NCI-H2171 treated with DMSO at 0.1 percent for 48 hours (cell line): ENCODE measurements around the gene KIF6.

Source experiments
- DNase-seq: peaks from one replicate; lab custom pipeline; 2025; lab: John Stamatoyannopoulos, UW

KIF6 gene

DNA sequence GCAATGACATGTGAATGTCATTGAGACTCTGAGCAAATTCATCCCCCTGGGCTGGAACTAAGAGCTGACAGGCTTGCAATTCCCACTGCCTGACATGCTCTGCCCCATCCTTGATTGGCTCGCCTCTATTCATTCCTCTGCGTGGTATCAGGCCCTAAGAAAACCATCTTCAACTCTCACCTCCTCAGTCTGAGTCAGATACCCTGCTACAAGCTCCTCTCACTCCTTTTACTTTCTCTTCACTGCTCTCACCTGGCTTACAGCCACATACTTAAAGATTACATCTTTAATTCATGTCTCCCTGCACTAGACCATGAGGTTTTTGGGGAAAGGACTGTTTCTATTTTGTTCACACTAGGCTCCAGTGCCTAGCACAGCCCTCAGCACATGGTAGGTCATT, 131.6 kb downstream of the KIF6 start:
- DNase-seq, result no peak

DNA sequence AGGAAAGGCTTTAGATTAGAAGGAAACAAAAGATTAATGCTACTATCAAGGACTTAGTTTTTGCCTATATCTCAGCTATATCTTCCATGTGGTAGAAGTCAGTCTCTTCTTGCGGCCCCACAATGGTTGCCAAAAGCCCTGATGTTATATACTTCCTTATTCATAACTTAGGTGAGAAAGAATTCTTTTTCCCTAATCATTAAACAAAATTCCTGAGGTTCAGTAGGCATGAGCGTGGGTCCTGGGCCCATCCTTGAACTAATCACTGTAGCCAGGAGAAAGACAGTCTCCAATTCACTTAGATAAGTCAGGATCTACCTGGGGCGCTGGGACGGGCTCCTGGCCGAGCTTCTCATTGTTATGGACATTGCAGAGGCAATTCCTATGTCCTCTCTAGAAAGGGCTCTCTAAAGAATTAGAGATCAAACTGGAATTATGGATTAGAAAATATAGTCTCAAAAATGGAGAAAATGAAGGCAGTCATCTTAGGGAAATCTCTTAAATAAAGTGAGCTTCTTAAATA, 134.3 kb downstream of the KIF6 start:
- DNase-seq, result no peak

DNA sequence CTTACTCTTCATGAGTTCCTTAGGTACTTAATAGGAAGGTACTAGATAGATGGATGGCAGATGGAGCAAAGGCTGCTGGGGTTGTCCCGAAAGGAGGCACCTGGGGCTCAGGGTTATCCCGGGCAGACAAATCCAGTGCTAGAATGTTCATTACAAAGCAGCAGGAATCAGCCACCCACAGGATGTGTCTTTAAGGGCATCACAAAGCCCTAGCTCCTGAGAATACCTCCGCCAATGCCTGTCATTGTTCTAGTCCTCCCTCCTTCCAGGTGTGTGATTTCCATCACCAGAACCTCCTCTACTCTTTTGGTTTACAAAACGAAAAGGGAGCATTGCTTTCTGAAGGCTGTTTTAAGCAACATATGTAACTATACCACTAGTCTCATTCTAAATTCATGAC, 138.1 kb downstream of the KIF6 start:
- DNase-seq, result no peak

DNA sequence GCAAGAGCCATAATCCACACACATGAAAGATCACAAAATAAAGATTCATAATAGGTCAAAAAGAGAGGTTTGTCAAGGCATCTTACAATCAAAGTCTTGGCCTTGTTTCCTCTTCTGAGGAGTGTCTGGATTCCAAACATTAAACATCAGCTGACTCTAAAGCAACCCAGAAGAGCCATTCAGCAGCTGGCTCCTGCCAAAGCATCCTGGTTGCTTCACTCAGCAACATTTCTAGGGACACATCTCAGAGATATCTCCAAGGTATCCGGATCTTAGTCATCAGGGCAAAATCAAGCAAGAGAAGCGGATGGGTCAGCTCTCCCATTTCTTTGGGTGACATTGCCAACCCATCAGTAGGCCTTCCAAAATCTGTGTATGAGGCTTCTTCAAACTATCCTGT, 139.6 kb downstream of the KIF6 start:
- DNase-seq, result no peak

DNA sequence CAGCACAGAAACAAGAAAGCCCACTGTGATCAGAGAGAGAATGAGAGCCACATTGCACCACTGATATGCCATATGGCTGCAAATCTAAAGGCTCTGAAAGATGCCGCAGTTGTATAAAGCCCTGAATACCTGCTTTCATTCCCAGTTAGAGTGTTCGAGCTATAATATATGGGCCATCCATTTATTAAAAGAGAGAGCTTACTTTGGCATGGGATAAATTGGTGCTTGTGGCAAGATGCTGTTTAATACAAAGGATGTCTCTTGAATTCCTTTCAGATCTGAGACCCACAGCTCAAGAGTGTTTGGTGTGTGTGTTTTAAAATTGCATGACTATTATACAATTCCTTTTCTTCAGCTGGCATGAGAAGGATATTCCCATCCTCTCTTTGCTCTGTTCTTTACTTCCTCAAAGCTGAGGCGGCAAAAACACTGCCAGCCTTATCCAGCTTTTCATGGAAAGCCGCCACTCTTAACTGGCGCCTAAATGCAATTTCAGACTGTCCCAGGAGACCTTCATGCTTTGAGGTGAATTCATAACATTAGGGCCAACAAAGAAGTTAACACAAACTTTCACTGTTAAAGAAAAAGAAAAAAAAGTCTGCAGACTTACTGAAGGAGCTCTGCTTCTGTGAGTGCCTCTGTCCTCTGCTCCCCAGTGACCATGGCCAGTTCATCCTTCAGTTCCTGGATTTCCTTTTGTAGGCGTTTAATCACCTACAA, 147.6 kb downstream of the KIF6 start:
- no peak for DNase-seq

DNA sequence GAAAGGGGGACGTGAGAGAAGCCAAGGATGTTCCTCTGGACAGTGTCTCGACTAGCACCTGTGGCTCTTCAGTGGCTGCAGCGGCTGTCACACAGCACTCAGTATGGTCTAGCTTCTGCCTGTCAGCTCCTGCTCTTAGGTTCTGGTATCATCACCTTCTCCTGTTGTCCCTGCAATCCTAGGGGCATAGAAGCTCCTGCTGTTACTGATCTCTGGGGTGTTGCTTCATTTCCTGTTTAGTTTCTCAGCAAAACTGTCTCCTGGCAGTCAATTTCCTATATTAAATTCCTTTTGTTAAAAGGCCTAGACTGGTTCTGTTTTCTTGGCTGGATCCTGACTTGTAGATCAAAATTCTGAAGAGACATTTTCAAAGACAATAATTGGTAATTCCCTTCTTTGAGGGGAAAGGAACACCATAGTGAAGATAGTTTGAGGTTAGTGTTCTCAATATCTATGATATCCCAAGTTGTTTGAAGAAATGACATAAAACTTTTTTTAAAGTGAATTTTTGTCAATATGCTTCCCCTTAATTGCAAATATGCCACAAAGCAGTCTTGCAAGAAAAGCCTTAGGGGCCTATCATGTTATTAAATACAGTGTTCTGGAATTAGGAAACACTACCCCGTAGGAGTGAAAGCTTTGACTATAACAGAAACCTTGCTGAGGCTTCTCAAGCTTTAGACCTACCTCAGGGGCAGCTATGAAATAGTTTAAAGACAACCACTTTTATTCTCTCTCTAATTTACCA, 148.5 kb downstream of the KIF6 start:
- no peak for DNase-seq

DNA sequence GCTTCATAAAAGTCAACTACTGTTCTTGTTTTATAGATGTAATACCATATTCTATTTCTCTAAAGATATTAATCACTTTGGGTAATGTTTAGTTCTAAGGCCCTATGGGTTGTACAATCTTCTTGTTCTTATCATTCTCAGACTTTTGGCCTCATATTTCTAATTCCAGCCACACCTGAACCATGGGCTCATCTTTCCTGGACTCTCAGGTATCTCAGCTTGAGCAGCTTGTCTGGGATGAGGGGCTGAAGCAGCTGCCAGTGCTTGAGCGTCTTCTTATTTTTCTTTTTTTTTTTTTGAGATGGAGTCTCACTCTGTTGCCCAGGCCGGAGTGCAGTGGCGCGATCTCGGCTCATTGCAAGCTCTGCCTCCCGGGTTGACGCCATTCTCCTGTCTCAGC, 150.2 kb downstream of the KIF6 start:
- peak; percentile 11 for DNase-seq

DNA sequence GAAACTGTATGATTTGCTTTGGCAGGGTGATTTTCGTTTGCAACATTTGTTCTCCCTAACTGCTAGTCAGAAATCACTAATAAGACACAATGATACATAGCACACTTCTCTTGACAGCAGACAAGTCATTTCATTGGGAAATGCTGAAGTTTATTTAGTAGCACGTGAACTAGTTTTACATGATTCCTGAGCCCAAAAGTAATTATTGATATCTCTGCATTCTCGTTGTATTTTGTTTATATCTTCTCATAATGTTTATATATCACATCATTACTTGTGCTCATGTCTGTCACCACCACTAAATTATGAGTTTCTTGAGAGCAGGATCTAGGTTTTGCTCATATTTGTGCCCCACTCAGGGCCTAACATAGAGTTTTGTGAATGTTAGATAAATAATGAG, 151.7 kb downstream of the KIF6 start:
- DNase-seq, result no peak

DNA sequence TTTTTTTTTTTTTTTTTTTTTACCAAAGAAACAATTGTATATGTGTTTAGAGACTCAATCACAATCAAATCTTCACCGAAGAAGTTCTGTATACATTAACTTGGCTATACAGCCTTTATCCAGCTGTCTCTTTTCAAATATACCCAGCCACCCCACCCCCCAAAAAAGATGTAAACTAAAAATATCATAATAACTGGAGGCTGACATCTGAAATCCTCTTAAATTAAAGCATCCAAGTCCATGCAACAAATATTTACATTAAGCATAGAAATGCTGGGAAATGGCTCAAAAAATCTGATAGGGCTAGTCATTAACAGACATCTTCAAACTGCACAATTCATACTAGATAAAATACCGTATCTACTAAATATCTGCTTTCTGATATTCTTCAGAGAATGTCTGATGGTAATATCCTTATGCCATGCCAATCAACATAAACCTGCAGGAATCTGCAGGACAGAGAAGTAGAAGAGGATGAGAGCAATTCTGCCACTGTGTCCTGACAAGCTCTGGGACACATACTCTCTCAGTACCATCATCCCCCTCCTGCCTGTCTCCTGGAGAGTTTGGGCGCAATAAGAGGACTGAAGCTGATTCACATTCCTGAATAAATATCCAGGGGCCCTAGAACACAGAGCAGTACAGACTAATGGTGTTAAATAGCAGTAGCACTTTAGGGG, 152.4 kb downstream of the KIF6 start:
- no peak for DNase-seq

DNA sequence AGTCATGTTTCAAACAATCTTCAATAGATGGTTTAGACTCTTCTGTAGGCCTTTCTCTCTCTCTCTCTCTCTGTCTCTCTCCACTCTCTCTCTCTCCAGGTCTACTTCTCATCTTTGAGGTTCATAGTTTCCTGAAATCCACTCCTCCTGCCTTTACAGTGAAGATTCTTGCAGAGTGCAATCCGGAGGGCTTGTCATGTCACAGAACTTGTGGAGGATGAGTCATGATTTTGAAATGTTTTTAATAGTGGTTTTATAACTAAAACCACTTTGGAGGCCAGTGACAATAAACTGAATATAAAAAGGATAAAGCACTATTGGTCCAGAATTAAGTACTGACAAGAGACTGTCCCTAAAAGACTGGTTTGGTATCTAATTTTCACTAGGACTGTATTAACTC, 156.3 kb downstream of the KIF6 start:
- no peak for DNase-seq

DNA sequence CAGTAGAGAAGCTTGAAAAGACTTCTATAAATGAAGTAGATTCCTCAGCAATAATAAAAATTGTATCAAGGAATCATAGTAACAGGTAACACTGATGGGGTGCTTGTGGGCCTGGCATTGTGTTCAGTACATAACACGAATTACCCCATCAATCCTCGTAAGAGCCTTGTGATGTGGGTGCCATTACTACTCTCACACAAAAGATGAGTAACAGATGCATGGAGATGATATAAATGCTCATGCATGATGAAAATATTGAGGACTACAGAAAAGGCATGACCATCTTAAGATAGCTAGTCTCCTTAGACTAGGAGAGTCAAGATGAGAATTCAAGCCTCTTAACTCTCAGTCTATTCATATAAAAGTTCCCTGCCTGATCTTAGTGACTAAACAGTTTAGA, 158.1 kb downstream of the KIF6 start:
- DNase-seq, result no peak

DNA sequence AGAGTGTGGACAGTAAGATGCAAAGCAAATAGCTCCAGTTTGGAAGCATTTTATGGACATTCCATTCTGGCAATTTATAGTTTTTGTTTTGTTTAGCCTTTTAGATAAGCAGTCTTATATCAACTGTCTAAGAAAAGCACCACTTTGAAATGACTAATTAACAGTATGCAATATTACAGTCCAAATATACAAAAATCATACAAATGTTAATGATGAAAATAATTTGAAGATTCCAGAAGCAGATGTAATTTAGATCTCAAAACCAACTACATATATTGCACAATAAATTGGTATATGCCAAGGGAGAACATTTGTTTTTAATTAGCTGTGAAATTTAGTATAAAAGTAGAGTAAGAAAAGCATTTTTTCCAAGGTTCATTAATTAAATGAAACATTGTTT, 158.8 kb downstream of the KIF6 start:
- no peak for DNase-seq

DNA sequence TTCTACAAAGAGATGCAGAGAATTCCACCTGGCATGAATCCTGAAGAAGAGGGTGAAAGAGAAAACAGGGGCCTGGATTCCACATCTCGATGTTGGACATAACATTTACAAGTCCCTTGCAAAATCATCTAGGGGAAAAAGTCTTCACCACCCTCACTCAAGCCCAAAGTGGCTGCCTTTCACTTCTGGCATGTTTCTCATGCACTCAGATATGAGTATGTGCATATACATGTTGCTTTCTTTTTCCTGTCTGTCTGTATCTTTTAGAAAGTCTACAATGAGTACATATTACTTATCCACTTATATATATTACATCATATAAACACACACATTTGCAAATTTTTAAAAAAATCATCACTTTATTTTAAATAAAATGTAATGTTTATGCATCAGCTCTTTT, 159.3 kb downstream of the KIF6 start:
- no peak for DNase-seq

DNA sequence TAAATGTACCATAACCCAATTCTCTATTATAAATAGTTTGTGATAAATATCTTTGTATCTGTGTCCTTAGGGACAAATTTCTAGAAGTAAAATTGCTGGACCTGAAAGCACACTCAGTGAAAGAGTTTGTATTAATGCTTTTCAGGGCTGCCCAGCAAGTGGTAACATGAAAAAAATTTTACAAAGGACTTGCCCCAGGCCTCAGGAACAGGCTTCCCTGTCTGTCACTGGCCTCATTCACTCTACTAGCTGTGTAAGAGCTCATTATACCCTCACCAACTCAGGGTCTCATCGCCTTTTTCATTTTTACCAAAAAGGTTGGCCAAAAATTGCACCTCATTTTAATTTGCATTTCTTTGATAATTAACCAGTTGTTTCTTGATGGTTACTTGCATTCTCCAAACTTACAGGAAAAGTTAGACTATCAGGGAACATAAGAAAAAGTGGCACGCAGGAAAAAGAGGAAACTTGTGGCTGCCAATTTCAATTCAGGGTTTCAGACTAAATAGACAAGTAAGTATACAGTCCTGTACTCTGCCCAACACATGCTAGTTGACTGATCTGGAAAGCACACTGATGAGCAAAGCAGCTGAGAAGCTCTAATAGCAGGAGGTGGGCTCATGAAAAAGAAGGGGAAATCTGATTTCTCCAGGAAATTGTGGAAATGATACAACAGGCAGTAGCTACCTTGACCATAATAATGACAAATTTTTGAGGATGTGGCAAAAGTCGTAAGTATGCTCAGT, 161.5 kb downstream of the KIF6 start:
- no peak for DNase-seq

DNA sequence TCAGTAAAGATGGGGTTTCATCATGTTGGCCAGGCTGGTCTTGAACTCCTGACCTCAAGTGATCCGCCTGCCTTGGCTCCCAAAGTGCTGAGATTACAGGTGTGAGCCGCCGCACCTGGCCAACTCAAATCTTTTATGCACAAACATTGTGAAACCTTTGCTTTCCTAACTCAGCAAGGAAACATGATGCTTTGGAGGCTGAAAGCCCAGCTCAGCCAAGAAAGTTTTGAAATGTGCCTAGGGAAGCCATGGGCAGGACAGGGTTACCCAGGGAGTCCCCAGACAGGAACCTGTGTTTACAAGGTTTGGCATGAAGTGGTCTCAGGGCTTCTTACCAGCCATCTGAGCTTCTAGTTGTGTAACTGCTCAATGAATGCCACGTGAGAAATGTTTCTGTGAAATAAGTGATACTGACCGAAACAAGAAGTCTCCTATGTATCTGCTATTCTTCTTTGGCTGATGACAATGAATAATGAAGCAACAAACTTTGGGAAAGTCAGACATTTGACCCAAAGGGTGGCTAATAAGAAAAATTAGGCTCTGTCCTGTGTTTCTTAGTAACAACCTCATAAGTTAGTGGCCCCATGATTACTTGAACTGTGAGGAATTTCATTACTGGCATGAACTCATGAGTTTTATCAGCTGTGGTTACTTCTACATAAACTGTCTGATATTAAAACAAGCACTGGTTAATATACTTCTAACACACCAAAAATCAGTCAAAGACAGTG, 163.5 kb downstream of the KIF6 start:
- no peak for DNase-seq

DNA sequence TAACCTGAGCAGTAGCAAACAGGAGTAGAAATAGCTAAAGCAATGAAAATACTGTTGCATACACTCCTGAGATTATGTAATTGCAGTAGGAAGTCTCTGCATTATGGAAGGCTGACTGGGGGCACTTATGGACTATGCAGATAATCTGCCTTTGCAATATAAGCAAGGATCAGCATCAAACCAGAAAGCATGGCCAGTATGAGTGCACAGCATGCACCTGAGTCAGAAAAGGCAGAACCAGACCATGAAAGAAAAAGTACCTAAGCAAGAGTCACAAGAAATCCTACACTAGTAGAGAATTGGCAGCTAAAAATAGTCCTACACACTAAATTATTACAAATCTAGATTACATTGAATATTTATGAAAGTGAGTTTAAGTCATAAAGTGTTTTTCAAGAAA, 164.3 kb downstream of the KIF6 start:
- DNase-seq, result no peak

DNA sequence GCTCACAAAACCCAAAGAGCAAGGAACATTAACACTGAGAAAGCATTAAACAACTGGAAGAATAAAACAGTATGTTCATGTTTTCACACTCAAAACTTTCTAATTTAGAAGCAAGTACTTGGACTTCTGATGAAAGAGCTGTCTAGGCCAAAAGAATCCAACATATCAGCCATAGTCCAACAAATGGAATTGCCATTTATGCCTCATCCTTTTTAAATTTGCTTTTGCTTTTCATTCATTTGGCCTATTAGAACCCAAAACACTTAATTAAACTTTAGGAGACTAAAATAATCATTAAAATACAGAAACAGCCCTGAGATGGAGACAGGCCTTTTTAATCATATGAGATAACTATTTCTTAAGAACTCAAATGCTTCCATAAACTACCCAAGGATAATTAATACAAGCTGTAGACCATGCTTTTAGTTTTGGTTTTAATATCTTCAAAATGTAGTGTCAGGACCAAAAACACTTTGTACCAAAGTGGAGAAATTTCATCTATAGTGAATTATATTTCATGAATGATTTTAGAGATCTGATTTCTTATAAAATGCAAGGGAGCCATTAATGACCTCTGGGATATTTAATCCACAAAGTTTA, 166.5 kb downstream of the KIF6 start:
- no peak for DNase-seq

DNA sequence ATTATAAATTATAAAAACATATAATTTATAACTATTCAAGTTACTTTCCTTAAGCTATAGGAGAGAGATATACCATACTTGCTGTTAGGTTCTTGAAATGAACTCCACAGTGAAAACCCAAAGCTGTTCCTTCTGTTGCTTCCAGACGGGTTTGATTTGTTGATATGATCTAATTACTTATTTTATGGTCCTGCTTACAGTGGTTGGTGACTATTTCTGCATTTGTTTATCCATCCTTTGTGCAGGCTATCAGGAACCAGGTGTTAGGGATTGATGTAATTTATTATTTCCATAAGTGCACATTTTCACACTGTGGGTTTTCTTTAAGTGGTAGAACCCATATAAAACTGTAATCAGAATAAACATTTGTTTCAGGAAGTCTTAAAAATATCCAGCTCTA, 167.1 kb downstream of the KIF6 start:
- DNase-seq, result peak; percentile 8

DNA sequence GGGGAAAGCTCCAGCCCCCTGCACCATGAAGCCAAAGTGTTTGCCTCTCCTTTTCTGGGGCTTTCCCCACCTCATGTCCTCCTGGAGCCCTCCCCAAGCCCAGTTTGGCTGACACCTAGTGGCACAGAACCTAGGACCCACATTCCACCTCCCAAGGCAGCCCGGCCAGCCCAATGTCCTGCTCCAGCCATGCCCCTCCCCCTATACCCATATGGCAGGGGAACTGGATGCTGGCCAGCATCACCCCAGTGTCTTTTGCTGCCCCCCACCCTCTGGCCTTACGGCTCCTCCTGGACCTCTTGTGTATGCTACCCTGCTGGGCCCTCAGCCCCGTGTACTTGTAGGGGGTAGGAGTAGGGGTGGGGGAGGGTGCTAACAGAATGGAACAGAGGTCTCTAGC, 170.1 kb downstream of the KIF6 start:
- no peak for DNase-seq

DNA sequence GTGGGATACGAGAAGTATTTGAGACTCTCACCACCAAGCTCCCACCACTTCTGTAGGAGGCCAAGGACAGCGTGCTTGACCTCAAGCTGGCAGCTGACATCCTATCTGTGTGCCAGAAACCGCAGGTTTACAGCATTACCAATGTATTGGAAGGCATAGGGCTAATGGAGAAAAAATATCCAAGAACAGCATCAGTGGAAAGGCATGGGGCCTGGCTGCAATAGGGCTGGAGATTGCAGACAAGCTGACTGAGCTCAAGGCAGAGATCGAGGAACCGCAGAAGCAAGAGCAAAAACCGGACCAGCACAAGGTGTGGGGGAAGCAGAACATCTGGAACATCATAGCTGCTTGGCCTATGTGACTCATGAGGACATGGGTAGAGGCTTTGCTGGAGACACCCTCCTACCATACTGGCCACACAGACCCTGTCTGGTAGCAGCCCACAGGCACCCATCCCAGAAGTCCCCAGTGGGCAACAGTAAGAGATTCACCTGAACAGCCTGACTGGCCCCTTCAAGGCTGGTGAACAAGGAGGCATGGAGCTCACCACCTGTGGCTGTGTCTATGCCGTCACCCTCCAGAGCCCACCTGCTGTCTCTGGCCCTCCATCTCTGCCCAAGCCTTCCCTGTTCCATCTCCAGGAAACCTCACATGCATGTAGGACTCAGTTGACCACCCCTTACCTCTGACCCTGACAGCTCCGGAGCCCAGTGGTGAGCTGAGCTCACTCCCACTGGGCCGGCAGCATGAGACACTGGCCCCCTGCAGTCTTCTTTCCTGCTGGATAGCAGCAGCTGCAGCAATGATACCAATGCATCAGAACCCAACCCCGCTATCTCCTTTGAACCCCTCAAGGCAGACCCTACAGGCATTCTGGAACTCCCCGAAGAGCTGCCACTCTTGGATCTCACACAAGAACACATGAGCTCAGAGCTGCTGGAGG, 171.1 kb downstream of the KIF6 start:
- DNase-seq, result no peak
